GM21515 (cell line): Measurements from ENCODE around the gene SLU7.

Source experiments
- ATAC-seq: cut with Tn5 transposase; IDR thresholded peaks from one replicate; pipeline ENCODE4 v1.9.1; 2021; ENCODE audit not compliant: unreplicated experiment

Gene SLU7

DNA sequence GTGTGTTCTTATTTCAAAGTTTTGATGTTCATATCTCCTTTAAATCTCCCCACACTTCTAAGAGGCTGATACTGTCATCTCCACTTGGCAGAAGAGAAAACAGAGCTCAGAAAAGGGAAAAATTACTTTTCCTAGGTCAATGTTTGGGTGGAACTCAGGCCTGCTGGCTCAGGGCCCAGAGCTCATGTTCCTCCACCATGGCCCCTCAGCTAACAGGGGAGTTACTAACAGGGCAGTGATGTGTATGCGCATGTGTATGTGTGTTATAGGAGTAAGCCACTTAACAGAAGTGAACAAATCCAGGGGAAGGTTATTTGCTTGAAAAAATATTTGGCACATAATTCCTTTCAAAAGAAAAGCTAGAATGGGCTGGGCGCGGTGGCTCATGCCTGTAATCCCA lies 51.0 kb downstream of the SLU7 start:
- ATAC-seq: no peak

GRCh38 chr5:160367261-160367660 lies 51.6 kb downstream of the SLU7 start:
- ATAC-seq: no peak

DNA sequence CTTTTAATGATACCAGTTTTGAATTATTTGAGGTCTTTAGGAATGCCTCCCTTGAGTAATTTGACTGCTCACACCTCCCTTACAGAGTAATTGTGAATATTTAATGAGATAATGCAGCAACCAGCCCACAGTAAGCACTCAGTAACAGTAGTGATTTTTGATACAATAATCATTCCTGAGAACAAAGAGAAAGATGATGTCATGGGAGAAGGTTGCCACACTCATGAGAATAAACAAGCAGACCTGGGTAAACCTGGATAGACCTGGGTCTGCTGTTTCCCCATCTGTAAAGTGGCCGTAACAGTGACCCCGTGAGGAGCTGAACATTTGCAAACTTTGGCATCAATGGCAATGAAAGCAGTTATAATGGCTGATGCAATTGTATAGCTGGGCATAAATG lies 52.7 kb downstream of the SLU7 start:
- no peak for ATAC-seq

- ATAC-seq: no peak
Measured at GRCh38 chr5:160363660-160364395, 55.1 kb downstream of the SLU7 start.

DNA sequence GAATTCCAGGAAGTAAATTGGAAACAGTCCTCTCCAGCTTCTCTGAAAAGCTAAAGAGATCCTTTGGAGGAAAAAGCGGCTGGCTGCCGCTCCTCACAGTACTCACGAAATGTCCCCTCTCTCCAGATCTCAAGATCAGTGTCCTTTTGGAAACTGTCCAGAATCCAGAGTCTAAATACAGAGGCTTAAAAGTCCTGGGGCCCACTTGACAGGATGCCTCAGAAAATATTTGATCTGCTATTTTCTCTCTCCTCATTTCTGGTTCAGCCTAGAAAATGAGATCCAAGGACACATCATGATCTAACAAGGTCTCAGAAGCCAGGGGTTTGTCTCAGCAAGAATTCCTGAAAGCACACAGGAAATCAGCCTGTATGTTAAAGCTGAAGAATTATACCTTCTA lies 55.7 kb downstream of the SLU7 start:
- no peak for ATAC-seq

DNA sequence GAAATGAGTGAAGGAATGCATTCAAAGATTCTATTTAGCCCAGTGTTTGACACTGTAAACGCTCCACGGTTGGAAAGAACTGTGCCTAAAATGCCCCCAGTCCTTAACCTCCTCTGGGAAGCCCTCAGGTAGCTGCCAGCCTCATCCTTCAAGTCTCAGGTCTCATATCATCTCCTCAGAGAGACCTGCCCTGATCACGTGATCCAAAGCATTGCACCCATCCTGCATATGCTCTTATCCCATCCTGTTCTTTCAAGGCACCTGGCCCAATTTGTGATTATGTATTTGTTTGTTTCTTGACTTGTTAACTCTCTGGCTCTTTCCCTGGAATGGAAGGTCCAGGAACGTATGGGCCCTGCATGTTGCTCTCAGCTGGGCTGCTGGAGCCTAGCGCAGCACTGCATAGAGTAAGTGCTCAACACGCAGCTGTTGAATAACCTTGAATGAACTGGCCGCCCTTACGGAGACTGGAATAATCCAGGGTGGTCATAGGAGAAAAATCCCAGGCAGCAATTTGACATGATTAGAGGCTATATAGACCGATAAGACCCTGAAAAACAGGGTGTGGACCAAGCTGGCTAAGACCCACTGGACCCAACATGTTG lies 57.2 kb downstream of the SLU7 start:
- no peak for ATAC-seq

- ATAC-seq: no peak
Measured at GRCh38 chr5:160360310-160360709, 58.6 kb downstream of the SLU7 start.

DNA sequence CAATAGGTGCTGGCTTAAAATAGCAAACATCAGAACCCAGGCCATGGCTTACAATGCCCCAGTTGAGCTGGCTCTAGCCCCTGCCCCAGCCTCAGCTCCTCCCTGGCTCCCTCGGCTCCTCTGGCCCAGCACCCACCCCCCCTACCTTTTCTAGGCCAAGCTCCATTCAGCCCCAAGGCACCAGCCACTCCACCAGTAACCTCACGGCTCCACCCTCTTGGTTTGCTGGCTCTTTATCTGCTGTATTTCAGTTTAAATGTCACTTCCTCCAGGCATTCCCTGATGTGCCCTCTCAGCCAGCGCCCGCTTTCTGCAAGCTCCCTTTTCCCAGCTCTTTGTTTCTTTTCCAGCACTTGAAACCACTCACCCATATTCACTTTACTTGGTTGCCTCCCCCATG lies 59.1 kb downstream of the SLU7 start:
- no peak for ATAC-seq

- ATAC-seq: no peak
Measured at GRCh38 chr5:160359242-160359641, 59.6 kb downstream of the SLU7 start.

- ATAC-seq: no peak
Measured at GRCh38 chr5:160357861-160358411, 60.9 kb downstream of the SLU7 start.

GRCh38 chr5:160357394-160357793 lies 61.5 kb downstream of the SLU7 start:
- no peak for ATAC-seq

DNA sequence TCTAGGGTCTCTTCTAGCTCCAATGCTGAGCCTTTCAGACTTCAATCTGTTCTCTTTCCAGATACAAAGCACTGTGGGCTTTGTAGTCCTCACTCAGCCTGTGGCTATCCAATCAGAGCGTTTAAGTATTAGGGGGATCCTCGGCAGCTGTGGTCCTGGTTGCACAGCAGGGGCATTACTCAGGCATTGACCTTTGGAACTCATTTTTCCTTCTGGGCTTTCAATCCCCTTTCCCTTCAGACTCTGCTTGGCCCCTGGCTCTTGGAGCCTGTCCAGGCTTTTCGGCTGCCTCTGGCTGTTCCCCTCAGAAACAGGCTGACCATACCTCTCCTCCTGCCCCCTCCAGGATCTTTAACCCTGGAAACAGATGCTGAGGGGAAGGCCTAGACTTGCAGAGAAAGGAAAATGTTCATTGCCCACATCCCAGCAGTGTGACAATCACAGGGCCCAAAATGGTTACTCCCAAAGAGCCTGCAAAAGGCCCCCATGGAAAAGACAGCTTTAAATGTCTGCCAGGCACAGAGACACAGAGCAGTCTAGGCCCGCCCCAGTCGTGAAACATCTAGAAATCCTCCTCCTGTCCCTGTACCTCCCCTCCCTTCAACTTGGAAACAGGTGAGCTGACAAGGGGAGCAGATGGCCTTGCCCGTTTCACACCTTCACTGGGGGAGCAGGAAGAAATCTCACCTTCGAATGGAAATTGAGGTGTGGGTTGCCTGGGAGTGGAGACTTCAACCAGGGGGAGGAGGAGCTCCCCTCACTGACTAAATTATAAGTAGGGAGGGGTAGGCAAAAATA lies 62.1 kb downstream of the SLU7 start:
- ATAC-seq: no peak

DNA sequence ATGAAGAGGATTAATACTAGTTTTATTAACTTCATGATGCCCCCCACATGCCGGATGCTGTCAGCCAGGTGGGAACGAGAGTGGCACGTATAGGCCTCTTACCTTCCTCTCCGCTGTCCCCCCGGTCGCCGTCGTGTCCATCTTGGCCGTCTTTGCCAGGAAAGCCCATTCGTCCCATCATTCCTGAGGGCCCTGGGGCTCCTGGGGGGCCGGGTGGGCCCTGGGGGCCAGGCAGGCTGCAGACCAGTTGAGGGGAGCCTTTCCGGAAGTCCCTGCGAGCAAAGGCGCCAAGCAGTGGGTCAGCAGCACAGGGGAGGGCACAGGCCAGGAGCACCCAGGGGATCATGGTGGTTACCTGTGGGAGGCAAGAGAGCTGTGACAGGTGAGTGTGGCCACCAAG lies 64.2 kb downstream of the SLU7 start:
- no peak for ATAC-seq

- ATAC-seq: no peak
Measured at GRCh38 chr5:160353379-160353778, 65.5 kb downstream of the SLU7 start.

DNA sequence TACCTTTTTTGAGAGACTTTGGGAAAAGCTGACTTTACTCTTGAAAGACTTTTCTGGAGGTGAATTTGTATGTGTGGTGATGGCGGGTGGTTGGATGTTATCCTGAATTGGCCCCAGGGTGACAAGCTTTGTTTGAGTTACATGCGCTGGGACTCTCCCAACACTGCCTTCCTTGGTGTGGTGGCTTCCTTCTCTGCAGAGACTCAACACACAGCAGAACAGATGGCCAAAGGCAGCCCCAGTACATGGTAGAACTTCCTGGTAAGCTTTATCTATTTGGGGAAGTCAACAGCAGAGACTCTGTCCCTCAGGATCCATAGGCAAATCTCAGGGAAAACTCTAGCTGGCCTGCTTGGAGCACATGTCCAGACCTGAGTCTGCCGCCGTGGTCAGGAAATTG lies 66.6 kb downstream of the SLU7 start:
- ATAC-seq: no peak
